Pancreas (tissue), 10 donors: ENCODE results near the gene AIG1. TPM values are rescaled to one million over a fixed set of nuclear protein-coding genes. Genes with fewer than 3 reads are reported as not detected.

Source experiments
- ATAC-seq, 4 donors: fragments of 200-7000 bp; cut with Tn5 transposase; one replicate each; pipeline versions ENCODE4 v1.8.0 to v1.9.1; 2020; ENCODE audit warnings: mild to moderate bottlenecking in 4 of 4, moderate library complexity in 4 of 4
- DNase-seq, 6 donors: peaks; one replicate each; pipeline ENCODE4 v3.0.0-alpha.2; 2020
- FAIRE-seq: peaks from 2 replicates; lab custom pipeline; 2012; peaks lifted over from hg19 to GRCh38; lab: Jason Lieb, UNC
- H3K27ac ChIP-seq, 4 donors: fragments of 200-600 bp; sonication (generic); 1 replicate in 3 of 4; 2 replicates in 1 of 4; pipeline versions ENCODE4 v1.5.0 to v1.8.0; 2020
- H3K27me3 ChIP-seq, 4 donors: fragments of 200-600 bp; one replicate each; pipeline ENCODE4 v1.8.0; 2021
- H3K36me3 ChIP-seq, 3 donors: fragments of 200-600 bp; sonication (generic) in 1 of 3; one replicate each; pipeline versions ENCODE4 v1.5.0 to v1.8.0; 2020 to 2021
- H3K4me1 ChIP-seq, 3 donors: fragments of 200-600 bp; one replicate each; pipeline ENCODE4 v1.8.0; 2021
- H3K4me3 ChIP-seq, 4 donors: fragments of 200-600 bp; sonication (generic) in 2 of 4; one replicate each; pipeline versions ENCODE4 v1.5.0 to v1.8.0; 2020 to 2021
- H3K9me3 ChIP-seq, 4 donors: fragments of 200-600 bp; one replicate each; pipeline ENCODE4 v1.8.0; 2021
- WGBS, 2 donors: extraction: QIAGEN DNeasy Blood & Tissue Kit; methylation state at CpG; one replicate each; pipeline ENCODE4 v1.1.7; 2013; 5-methylcytosine and 5-hydroxymethylcytosine counted together
- intact Hi-C, 3 donors: fragments of 100-400 bp; cut with DNase I; formaldehyde crosslinking; loops; one replicate each; pipeline versions ENCODE4 v1.11.1 to v1.14.2; 2022
- polyA plus RNA-seq, 2 donors: library from polyadenylated mRNA; stranded (reverse); fragments of 200-250 nt; gene quantifications; one replicate each; pipeline ENCODE4 v1.2.3, GENCODE V29; 2013
- total RNA-seq, 6 donors: library from RNA; stranded (reverse); fragmentation: NEBNext Ultra II Directional in 4 of 6; extraction: Animal tissue kit (Norgen Biotek cat#: 25700) in 4 of 6; gene quantifications; one replicate each; pipeline versions ENCODE4 v1.2.1 to v1.2.4, GENCODE V29; 2021 to 2023
- TF ChIP-seq, protein P1 (sequence below), 4 donors: fragments of 200-600 bp; sonication (generic) in 3 of 4; IDR thresholded peaks; one replicate each; pipeline versions ENCODE4 v1.5.0 to v1.8.0; 2021; ENCODE audit warnings: antibody characterized with exemption in 4 of 4
- donor health status: healthy with polysubstance abuse.
- donor health status: DM: no; HTN: no; CAD: no; lungs with moderate emphysema.
- donor health status: DM: no; HTN: no; CAD: no.
- donor health status: control.
- donor health status: control.
- donor health status: Bipolar disorder and iron deficiency.
- donor health status: DM: yes; HTN: yes; CAD: no.
- donor health status: DM: no; HTN: no; CAD: no.
- donor health status: DM: no; HTN: no; CAD: no.
- donor health status: DM: yes; HTN: yes; CAD: no.

AIG1 gene
- total and polyA plus RNA-seq, 8 donors: 8.7 to 28.9 (median 14.9) TPM

DNA sequence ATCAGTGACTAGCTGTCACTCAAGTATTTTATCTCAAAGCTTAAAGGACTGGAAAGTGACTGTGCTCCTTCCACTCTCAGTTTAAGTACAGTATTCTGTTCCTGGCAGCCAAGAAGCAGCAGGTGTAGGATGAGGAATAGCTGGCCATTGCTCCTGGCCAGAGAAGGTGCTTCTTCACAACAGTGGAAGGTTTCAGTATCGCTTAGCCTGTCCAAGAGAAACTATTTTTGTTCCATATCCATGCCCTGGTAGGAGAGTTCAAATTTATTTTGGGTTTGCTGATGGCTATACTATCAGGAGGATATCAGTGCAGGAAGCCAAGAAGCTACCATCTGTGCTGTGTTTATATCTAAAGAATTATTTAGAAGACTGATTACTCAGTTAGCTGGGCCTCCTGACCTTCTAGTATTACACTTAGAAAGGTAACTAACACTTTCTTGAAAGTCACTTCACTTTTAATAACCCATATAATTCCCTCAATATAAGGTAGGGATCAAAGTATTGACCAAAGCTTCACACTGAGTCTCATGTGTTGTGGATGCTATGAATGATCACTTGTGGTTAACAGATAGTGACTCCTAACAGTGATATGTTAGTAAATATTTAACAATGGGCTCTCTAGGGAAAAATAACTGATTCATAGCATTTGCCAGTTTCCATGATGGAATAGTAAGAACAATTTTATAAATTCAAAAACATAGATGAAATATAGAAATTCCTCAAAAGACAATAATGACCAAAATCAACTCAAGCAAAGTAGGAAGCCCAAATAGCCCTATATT, 99.9 kb downstream of the AIG1 start:
- intact Hi-C loops: no loop called here
- ATAC-seq: no peak

DNA sequence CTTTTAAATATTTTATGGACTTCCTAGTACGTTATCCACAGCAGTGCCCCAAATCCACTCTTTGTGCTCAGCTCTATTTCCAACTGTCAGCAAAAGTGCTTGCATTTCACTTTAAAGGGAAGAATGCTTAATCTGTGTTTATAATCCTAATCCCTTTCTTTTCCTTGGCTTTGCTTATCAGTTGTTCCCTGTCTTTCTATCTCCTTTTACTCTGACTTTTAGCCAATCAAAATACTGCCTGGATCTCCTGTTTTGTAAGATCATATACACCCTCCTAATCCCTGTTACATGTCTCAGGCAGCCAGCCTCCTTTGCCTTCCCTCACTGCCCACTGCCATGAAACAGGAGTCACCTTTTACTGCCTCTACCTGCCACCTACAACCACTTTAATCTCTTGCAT, 102.9 kb downstream of the AIG1 start:
- Histone ChIP-seq H3K9me3 (no peaks in the 10 kb centered on the region), H3K36me3 (no peaks in the 10 kb centered on the region), H3K4me1 (no peaks in the 10 kb centered on the region), H3K27ac (no peak overlapping the region), H3K27me3 (no peaks in the 10 kb centered on the region), H3K4me3 (no peak overlapping the region)
- DNase-seq (no peak), FAIRE-seq (no peak), ATAC-seq (no peak)
- 90 to 100% methylated on average over 1 of the region's 1 CpG for WGBS, 2 donors
- TF ChIP-seq, protein P1, sequence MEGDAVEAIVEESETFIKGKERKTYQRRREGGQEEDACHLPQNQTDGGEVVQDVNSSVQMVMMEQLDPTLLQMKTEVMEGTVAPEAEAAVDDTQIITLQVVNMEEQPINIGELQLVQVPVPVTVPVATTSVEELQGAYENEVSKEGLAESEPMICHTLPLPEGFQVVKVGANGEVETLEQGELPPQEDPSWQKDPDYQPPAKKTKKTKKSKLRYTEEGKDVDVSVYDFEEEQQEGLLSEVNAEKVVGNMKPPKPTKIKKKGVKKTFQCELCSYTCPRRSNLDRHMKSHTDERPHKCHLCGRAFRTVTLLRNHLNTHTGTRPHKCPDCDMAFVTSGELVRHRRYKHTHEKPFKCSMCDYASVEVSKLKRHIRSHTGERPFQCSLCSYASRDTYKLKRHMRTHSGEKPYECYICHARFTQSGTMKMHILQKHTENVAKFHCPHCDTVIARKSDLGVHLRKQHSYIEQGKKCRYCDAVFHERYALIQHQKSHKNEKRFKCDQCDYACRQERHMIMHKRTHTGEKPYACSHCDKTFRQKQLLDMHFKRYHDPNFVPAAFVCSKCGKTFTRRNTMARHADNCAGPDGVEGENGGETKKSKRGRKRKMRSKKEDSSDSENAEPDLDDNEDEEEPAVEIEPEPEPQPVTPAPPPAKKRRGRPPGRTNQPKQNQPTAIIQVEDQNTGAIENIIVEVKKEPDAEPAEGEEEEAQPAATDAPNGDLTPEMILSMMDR (IDR thresholded peaks at IDR 0.05): no peak
- intact Hi-C loops: no loop called here

More for the DNA sequence above, 99.9 kb downstream of the AIG1 start:
- H3K27me3 ChIP-seq: no peaks in the 10 kb centered on the region
- no peak for FAIRE-seq
- 93 to 96% methylated on average over 1 of the region's 1 CpG for WGBS, 2 donors
- no peaks in the 10 kb centered on the region for H3K36me3 ChIP-seq
- no peak for DNase-seq
- no peaks in the 10 kb centered on the region for H3K9me3 ChIP-seq
- TF ChIP-seq, protein P1 (IDR thresholded peaks at IDR 0.05): no peak
- H3K4me3 ChIP-seq: no peak overlapping the region
- H3K27ac ChIP-seq: no peak overlapping the region
- H3K4me1 ChIP-seq: no peaks in the 10 kb centered on the region

DNA sequence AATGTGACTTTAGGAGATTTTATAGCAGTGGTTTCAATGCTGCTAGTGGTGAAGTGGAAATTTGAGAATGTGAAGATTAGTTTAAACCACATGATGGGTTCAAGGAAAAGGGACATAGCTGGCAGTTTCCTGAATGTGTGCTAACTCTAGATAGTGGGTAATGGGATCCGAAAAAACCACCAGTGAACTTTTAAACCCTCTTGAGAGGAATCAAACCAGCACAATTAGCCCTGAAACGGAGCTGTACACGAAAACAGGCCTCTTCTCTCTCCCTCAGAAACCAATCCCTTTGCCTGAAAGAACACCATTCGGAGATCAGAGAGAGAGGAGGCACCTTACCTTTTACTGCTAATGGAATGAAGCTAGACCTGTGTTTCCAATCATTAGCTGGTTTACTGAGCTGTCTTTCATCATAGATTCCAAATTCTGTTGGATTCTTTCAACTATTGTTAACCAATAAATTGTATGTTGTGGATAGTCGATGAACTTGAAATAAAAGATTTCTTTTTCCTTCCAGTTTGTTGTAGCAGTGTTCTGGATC, 103.9 kb downstream of the AIG1 start:
- H3K36me3 ChIP-seq: no peaks in the 10 kb centered on the region
- H3K4me1 ChIP-seq: no peaks in the 10 kb centered on the region
- no peak overlapping the region for H3K27ac ChIP-seq
- H3K27me3 ChIP-seq: no peaks in the 10 kb centered on the region
- ATAC-seq (no peak), FAIRE-seq (no peak), DNase-seq (no peak)
- H3K9me3 ChIP-seq: no peaks in the 10 kb centered on the region
- WGBS, 2 donors: 86 to 88% methylated on average over 5 of the region's 5 CpGs
- no peak overlapping the region for H3K4me3 ChIP-seq
- TF ChIP-seq, protein P1 (IDR thresholded peaks at IDR 0.05): no peak
- intact Hi-C loops: no loop called here

DNA sequence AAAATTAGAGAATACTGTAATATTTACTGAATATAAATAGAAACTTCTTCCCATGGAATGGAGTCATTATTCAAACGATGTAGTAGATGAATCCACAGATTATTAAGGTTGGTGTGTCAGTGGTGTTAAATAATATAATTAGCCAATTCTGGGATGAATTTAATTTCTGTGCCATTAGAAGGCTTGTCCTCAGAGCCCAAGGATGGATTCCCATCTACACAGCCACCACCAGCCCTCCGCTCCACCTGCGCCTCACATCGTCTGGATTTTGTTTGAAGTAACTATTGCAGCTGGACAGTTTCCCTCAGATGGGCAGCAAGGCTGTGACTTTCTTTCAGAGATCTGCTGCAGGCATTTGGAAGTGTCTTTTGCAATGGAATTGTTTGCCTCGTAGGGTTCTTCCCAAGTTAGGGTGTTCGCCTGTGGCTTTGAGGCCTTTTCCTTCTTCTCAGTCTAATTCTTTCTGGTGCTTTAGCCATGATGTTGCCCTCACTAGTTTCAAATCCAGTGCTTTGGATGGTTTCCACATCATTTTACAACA, 104.7 kb downstream of the AIG1 start:
- no peaks in the 10 kb centered on the region for H3K36me3 ChIP-seq
- intact Hi-C loops: no loop called here
- DNase-seq (no peak), FAIRE-seq (no peak), ATAC-seq (no peak)
- H3K4me3 ChIP-seq: no peak overlapping the region
- H3K27ac ChIP-seq: no peak overlapping the region
- H3K27me3 ChIP-seq: no peaks in the 10 kb centered on the region
- TF ChIP-seq, protein P1 (IDR thresholded peaks at IDR 0.05): no peak
- H3K4me1 ChIP-seq: no peaks in the 10 kb centered on the region
- no peaks in the 10 kb centered on the region for H3K9me3 ChIP-seq
- 94 to 95% methylated on average over 6 of the region's 6 CpGs for WGBS, 2 donors

DNA sequence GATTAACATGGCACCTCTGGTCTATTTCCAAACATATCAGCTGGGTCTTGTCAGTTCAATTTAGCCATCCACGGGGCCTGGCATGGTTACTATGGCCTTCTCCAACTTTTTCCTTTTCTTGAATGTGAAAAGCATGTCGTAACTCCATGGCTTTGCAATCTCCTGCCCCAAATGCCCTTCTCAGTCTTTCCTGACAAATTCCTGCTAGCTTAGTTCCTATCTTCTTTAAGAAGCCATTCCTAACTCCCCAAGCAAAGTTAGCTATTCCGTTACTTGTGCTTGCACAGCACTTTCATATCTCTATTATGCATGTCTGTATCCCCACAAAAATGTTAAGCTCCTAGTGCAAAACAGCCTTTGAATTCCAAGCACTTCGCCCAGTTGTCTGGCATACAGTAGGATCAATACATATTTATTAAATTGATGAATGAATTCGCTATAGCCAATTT, 105.6 kb downstream of the AIG1 start:
- Histone ChIP-seq H3K4me1 (no peaks in the 10 kb centered on the region), H3K9me3 (no peaks in the 10 kb centered on the region), H3K36me3 (no peaks in the 10 kb centered on the region), H3K4me3 (no peak overlapping the region), H3K27ac (no peak overlapping the region), H3K27me3 (no peaks in the 10 kb centered on the region)
- FAIRE-seq (no peak), DNase-seq (no peak), ATAC-seq (no peak)
- intact Hi-C loops: no loop called here
- TF ChIP-seq, protein P1 (IDR thresholded peaks at IDR 0.05): no peak
- 91 to 94% methylated on average over 5 of the region's 5 CpGs for WGBS, 2 donors
